Measurements from ENCODE around the gene SLC47A1.

The SLC47A1 gene

GRCh38 chr17:19549746-19550623, 16.3 kb downstream of the SLC47A1 start:
- DNase-seq (ENCODE audit: low spot score) (no peak), ATAC-seq (ENCODE audit: low read depth) (no peak)
- Histone ChIP-seq H3K4me1 (ENCODE audit: insufficient read depth, poor library complexity, severe bottlenecking) (no peaks in the 10 kb centered on the region), H3K27ac (ENCODE audit: poor library complexity, severe bottlenecking) (no peak overlapping the region), H3K36me3 (ENCODE audit: low read depth) (no peaks in the 10 kb centered on the region), H3K27me3 (ENCODE audit: insufficient read depth, poor library complexity, severe bottlenecking) (no peaks in the 10 kb centered on the region), H3K4me3 (ENCODE audit: severe bottlenecking) (no peak overlapping the region), H3K9me3 (ENCODE audit: severe bottlenecking) (no peaks in the 10 kb centered on the region)
- TF ChIP-seq CTCF (IDR thresholded peaks at IDR 0.05; ENCODE audit: poor library complexity, severe bottlenecking) = no peak

GRCh38 chr17:19551165-19551564, 17.5 kb downstream of the SLC47A1 start:
- ATAC-seq (ENCODE audit: low read depth) (no peak), DNase-seq (ENCODE audit: low spot score) (no peak)
- Histone ChIP-seq H3K36me3 (ENCODE audit: low read depth) (no peaks in the 10 kb centered on the region), H3K4me1 (ENCODE audit: insufficient read depth, poor library complexity, severe bottlenecking) (no peaks in the 10 kb centered on the region), H3K4me3 (ENCODE audit: severe bottlenecking) (no peak overlapping the region), H3K9me3 (ENCODE audit: severe bottlenecking) (no peaks in the 10 kb centered on the region), H3K27ac (ENCODE audit: poor library complexity, severe bottlenecking) (no peak overlapping the region), H3K27me3 (ENCODE audit: insufficient read depth, poor library complexity, severe bottlenecking) (no peaks in the 10 kb centered on the region)
- TF ChIP-seq CTCF (IDR thresholded peaks at IDR 0.05; ENCODE audit: poor library complexity, severe bottlenecking) = no peak

GRCh38 chr17:19551591-19552148, 18.0 kb downstream of the SLC47A1 start:
- DNase-seq (ENCODE audit: low spot score) = no peak

GRCh38 chr17:19553036-19553435, 19.4 kb downstream of the SLC47A1 start:
- Histone ChIP-seq H3K9me3 (ENCODE audit: severe bottlenecking) (no peaks in the 10 kb centered on the region), H3K27ac (ENCODE audit: poor library complexity, severe bottlenecking) (no peak overlapping the region), H3K4me3 (ENCODE audit: severe bottlenecking) (no peak overlapping the region), H3K36me3 (ENCODE audit: low read depth) (no peaks in the 10 kb centered on the region), H3K27me3 (ENCODE audit: insufficient read depth, poor library complexity, severe bottlenecking) (no peaks in the 10 kb centered on the region), H3K4me1 (ENCODE audit: insufficient read depth, poor library complexity, severe bottlenecking) (no peaks in the 10 kb centered on the region)
- TF ChIP-seq CTCF (IDR thresholded peaks at IDR 0.05; ENCODE audit: poor library complexity, severe bottlenecking) = no peak
- ATAC-seq (ENCODE audit: low read depth) = no peak
- no peak for DNase-seq (ENCODE audit: low spot score)

More at GRCh38 chr17:19551591-19552148, 18.0 kb downstream of the SLC47A1 start:
- Histone ChIP-seq H3K9me3 (ENCODE audit: severe bottlenecking) (no peaks in the 10 kb centered on the region), H3K27me3 (ENCODE audit: insufficient read depth, poor library complexity, severe bottlenecking) (no peaks in the 10 kb centered on the region), H3K36me3 (ENCODE audit: low read depth) (no peaks in the 10 kb centered on the region), H3K27ac (ENCODE audit: poor library complexity, severe bottlenecking) (no peak overlapping the region), H3K4me3 (ENCODE audit: severe bottlenecking) (no peak overlapping the region), H3K4me1 (ENCODE audit: insufficient read depth, poor library complexity, severe bottlenecking) (no peaks in the 10 kb centered on the region)
- TF ChIP-seq CTCF (IDR thresholded peaks at IDR 0.05; ENCODE audit: poor library complexity, severe bottlenecking) = no peak
- ATAC-seq (ENCODE audit: low read depth) = no peak

GRCh38 chr17:19554393-19554792, 20.7 kb downstream of the SLC47A1 start:
- Histone ChIP-seq H3K27me3 (ENCODE audit: insufficient read depth, poor library complexity, severe bottlenecking) (no peaks in the 10 kb centered on the region), H3K4me3 (ENCODE audit: severe bottlenecking) (no peak overlapping the region), H3K9me3 (ENCODE audit: severe bottlenecking) (no peaks in the 10 kb centered on the region), H3K27ac (ENCODE audit: poor library complexity, severe bottlenecking) (no peak overlapping the region), H3K36me3 (ENCODE audit: low read depth) (no peaks in the 10 kb centered on the region), H3K4me1 (ENCODE audit: insufficient read depth, poor library complexity, severe bottlenecking) (no peaks in the 10 kb centered on the region)
- TF ChIP-seq CTCF (IDR thresholded peaks at IDR 0.05; ENCODE audit: poor library complexity, severe bottlenecking) = no peak
- ATAC-seq (ENCODE audit: low read depth) = no peak
- DNase-seq (ENCODE audit: low spot score) = no peak

Data from RWPE2 (cell line).